Activated effector memory CD4-positive, alpha-beta T cell treated with Interleukin-2 at 50 U/mL for 16 hours (primary cell): ENCODE data around the gene C2CD4B.

Source experiments
- DNase-seq: peaks from one replicate; pipeline ENCODE4 v3.0.0-alpha.2; 2020

The C2CD4B gene, protein sequence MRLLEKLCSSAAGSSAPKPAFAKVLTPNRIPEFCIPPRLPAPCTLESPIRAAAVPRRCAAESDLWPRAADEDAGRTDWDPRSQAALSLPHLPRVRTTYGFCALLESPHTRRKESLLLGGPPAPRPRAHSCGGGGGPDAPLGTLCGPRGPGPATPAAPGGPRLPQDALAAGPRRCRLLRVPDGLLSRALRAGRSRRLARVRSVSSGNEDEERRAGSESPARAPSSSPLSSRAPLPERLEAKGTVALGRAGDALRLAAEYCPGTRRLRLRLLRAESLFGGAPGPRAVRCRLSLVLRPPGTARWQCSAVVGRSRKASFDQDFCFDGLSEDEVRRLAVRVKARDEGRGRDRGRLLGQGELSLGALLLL

DNA sequence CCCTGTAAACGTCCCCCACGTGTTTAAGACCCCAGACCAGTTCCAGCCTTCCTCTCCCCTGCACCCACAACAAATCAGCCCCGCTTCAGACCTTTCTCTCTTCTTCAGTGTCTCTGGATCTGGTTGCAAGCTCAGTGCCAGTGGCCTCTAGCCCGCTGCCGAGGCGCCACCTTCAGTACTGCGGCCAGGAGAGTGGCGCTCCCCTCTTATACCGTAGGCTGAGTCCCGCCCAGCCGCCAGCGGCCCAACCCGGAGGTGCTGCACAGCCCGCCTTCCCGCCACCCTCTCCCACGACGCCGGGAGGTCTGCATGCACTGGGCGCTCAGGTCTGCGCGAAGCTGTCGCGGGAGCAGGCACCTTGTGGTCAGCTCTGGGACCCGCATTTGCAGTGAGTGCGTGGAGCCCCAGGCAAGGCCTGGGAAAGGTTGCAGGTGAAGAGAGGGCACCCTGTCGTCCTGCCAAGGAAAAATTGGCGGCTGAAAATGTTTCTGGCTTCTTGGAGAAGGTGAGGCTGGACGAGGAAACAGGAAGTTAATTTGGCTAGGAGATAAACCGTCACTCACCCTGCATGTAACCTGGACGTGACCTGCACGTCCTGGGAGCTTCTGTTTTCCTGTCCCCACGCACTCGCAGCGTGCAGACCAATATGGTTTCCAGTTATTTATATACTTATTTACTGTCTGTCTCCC is at the start of gene C2CD4B:
C2CD4B (minus strand) TSS at position 182 of the 689 bp plus-strand sequence. CDS start 301 bp downstream, outside the sequence.
- no peak for DNase-seq

DNA sequence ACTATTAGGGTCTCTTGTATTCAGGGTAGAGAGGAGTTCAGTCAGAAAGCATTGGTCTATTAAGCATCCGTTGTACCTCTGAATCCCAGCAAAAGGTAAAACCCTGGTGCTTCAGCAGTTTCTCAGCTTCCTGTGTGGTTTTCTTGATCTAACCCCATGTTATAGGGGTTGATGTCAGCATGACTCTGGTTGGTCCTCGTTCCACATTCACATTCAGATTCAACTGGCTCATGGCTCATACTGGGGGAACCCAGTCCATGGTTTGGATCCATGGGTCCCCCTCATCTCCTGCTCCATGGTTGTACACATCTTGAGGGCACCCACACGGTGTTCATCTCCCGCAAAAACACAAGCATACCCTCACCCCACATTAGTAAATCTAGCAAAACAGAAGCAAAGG is 47.7 kb upstream of the C2CD4B start:
- DNase-seq: no peak

DNA sequence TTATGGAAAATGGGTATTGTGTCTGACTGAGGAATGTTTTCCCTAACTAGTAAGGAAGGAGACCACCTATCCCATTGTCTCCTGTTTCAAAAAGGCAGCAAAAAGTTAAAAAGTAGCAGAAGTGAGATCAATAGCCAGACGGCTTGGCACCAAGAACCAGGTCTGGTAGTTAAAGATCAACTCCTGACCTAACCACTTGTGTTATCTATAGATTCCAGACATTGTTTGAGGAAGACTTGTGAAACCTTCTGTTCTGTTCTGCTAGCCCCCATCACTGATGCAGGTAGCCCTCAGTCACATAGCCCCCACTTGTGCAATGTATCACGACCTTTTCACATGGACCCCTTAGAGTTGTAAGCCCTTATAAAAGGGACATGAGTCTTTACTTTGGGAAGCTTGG is 46.3 kb upstream of the C2CD4B start:
- no peak for DNase-seq

DNA sequence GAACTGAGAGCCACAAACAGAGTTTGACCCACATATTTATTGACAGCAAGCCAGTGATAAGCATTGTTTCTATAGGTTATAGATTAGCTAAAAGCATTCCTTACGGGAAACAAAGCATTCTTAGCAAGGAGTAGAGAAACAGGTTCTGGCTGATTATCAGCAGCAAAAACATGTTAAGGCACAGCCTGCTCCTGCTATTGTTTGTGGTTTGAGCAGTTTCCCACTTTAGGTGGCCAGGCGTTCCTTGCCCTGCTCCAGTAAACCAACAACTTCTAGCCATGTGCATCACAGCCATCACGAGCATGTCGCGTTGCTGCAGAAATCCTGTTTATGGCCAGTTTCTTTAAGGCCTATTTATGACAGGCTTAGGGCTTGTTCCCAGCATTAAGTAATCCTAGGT is 44.7 kb upstream of the C2CD4B start:
- no peak for DNase-seq

DNA sequence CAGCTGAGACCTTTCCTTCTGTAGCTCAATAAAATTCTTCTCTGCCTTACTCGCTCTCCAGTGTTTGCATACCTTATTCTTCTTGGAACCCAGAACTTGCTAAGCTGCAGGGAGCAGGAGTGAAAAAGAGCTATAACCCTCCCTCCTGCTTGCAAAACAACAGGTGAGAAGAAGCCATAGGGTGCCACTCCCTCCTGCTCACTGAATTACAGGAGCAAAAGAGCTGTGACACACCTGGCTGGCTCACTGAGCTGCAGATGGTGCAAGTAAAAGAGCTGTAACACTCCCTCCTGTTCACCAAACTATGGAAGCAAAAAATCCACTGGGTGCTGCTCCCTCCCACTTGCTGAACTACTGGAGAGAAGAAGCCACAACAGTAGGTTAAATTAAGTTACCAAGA is 44.2 kb upstream of the C2CD4B start:
- DNase-seq: no peak

DNA sequence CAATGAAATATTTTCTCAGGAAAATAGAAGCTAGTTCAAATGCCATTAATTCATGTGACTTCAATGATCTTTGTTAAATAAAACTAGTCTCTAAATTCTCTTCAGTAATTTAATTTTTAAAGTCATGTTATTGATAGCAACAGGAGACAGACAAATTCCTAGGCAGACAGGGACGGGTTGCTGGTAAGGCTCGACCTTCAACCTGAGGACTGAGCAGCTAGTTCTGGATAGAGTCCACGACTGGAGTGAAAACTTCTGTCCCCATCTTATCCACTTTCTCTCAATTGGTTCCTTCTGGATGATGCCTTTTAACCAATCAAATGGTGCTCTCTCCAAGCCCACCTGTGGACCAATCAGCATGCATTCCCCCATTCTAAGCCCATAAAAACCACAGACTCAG is 43.8 kb upstream of the C2CD4B start:
- DNase-seq: no peak

DNA sequence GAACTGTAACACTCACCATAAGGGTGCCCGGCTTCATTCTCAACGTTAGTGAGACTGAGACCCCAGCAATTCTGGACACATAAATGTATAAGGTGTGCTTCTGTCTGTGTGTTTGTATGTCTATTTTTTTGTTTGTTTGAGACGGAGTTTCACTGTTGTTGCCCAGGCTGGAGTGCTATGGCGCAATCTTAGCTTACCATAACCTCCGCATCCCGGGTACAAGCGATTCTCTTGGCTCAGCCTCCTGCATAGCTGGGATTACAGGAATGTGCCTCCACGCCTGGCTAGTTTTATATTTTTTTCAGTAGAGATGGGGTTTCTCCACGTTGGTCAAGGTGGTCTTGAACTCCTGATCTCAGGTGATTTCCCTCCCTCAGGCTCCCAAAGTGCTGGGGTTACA is 43.3 kb upstream of the C2CD4B start:
- DNase-seq: no peak

DNA sequence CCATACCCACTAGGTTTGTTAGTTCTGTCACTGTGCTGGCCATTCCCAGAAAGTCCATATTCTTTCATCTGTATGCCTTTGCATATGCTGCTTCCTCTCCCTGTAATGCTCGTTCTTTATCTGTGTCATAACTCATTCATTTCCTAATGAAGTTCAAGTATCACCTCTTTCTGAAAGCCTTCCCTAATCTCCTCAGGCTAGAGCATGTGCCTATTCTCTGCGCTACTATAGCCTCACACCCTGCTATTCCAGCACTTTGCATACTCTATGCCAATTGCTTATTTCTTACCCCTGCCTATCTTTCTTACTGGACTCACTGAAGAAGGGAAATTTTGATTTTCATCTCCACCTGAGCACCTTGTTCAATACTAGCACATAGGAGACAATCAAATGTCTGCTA is 25.6 kb upstream of the C2CD4B start:
- no peak for DNase-seq

DNA sequence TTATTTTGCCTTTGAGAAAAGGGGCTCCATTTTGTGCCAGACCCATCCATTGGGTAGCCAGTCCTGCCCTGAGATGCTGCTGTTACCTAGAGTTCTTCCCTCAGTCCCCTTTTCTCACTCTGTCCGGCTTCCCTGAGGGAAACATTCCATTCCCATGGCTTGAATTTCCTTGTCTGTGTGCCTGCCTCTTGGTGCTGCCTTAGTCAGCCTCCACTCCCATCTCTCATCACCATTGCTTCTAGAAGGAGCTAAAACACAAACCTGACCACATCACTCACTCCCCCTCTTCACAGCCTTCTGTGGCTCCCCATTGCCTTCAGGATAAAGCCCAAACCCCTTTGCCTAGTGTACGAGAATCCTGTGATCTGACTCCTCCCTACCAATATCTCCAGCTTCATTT is 25.2 kb upstream of the C2CD4B start:
- DNase-seq: no peak

DNA sequence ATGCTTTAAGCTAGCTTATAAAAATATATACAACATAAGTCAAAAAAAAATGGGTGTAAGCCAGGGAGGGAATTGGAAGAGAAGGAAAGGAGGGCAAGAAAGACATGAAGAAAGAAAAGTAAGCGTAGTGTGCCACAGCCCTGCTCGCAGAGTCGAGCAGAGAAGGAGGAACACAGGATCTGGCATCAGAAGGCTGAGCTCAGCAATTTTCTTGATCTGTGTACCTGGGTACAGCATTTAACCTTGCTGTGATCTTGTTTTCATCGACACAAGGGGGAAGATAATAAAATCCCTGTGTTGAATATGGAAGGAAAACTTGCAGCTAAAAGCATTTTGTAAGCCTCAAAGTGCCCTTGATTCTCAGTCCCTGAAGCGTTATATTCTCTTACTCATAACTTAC is 23.7 kb upstream of the C2CD4B start:
- no peak for DNase-seq

DNA sequence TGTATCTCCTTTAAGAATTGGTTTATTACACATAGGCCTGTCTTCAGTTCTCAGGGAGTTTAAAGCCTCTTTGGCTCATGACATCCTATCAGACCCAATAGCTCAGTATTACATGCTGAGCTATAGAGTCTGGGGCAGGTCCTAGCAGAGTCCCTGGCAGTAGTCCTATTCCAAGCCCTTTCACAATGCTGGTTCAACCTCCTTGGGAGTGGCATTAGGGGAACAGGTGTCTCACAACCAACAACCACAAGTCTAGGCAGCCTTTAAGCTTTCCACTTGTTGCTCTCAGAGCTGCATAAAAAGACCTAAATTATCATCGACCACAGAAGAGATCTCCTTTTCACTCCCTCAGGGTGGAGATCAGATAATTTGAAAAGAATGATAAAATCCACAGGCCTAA is 22.8 kb upstream of the C2CD4B start:
- no peak for DNase-seq

DNA sequence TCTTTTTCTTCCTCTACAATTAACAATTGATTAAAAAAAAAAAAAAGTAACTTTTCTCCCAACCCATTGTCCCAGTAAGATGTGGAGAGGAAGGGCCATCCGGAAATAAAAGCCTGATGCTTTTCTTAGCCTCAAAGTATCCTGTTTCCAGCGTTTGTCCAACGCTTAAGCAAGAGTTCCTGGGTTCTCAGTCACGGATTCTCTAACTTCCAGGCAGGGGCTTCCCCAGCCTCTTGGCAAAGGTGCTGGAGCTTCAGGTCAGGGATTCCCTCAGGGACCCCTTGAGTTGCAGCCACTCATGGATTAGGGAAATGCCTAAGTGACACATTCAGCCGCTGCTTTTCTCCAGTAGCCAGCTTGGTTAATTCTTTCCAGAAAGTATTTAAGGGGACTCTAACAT is 22.3 kb upstream of the C2CD4B start:
- no peak for DNase-seq

DNA sequence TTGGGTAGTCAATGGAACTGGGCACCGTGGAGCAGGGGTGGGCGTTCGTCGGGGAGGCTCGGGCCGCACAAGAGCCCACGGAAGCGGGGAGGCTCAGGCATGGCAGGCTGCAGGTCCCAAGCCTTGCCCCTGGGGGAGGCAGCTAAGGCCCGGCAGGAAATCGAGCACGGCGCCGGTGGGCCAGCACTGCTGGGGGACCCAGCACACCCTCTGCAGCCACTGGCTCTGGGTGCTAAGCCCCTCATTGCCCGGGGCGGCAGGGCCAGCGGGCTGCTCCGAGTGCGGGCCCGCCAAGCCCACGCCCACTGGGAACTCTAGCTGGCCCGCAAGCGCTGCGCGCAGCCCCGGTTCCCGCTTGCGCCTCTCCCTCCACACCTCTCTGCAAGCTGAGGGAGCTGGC is 21.5 kb upstream of the C2CD4B start:
- DNase-seq: no peak

DNA sequence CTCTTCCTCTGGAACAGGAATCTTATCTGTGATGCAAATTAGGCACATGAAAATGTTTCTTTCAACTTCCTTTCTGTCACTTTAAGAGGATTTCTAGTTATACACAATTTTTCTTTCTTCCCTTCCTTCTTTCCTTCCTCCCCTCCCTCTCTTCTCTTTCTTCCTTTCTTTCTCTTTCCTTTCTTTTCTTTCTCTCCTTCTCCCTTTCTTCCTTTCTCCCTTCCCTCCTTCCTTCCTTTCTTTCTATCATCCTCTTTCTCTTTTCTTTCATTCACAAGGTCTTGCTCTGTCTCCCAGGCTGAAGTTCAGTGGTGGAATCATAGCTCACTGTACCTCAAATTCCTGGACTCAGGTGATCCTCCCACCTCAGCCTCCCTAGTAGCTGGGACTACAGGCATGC is 18.0 kb upstream of the C2CD4B start:
- no peak for DNase-seq

DNA sequence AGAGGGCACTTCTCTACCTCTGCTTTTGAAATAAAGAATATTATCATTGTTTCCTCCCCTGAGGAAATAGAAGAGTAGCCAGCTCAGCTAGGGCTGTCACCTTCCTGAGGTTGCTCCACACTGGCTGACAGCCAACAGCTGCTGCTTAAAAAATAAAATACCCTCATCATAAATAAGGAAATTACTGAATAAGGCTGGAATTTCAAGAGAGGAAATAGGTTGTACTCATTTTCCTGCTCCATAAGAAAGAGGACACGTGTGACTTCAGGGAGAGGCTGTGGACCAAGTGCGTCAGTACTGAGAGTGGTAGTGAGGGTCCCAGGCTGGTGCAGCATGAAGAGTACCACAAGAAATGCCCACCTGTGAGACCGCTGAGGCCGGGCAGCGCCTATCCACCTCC is 8.1 kb upstream of the C2CD4B start:
- DNase-seq: no peak

DNA sequence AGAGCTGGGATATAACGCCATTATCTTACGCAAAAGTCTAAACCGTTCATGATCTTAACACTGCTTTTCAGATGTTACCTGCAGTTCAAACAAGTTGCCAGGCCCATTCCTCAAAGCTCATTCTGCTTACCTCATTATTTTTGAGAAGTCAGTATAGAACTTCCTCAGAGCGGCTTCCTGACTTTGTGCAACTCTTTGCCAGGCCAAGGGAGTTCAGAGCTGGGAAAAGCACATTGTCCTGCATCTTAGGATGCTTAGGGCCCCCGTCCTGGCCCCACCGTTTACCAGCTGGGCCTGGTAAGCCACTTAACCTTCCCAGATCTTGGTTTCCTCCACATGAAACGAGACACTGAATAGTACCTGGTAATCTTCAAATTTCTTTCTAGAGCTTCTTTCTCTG is 6.8 kb upstream of the C2CD4B start:
- no peak for DNase-seq

DNA sequence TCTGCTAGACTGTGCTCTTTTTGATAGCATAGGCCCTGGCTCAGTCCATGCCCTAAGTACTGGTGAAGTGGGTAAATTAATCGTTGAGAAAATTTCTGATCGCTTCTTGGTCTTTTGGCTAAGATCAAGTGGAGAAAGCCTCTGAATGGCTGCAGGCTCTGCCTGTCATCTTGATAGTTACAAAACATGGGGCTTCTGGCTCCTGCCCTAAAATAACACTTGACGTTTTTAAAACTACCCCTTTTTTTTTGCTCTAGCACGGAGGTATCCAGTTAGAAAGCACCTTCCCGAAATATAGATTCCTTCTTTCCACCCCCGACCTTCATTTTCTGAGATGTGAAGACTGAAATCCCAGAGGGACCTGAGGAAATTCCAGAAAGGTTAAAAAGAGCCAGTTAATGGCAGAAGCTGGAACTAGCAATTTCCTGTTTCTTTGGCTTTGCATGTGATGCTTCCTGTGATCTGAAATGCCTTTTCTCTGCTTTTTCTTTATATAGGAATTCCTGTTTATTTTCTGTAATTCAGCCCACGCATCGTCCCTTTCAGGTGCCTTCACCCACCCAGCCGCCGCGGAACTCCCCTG is 799 bp upstream of the C2CD4B start:
- DNase-seq: no peak

DNA sequence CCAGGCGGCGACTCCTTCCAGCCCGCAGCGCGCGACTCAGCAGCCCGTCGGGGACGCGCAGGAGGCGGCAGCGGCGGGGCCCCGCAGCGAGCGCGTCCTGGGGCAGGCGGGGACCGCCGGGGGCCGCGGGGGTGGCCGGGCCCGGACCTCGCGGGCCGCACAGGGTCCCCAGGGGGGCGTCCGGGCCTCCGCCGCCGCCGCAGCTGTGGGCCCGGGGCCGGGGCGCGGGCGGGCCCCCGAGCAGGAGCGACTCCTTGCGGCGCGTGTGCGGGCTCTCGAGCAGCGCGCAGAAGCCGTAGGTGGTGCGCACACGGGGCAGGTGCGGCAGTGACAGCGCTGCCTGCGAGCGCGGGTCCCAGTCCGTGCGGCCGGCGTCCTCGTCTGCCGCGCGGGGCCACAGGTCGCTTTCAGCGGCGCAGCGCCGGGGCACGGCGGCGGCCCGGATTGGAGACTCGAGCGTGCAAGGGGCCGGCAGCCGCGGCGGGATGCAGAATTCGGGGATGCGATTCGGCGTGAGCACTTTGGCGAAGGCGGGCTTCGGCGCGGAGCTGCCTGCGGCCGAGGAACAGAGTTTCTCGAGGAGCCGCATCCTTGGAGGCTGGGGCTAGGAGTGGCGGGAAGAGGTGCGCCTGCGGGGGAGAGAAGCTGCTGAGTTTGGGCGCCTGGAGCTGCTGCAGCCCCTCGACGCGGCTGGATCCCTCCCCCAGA is 535 bp downstream of the C2CD4B start:
- no peak for DNase-seq

DNA sequence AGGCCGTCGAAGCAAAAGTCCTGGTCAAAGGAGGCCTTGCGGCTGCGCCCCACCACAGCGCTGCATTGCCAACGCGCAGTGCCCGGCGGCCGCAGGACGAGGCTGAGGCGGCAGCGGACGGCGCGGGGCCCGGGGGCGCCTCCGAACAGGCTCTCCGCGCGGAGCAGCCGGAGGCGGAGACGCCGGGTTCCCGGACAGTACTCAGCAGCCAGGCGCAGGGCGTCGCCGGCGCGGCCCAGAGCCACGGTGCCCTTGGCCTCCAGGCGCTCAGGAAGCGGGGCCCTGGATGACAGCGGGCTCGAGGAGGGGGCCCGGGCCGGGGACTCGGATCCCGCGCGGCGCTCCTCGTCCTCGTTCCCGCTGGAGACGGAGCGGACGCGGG is 1.1 kb downstream of the C2CD4B start:
- DNase-seq: no peak

DNA sequence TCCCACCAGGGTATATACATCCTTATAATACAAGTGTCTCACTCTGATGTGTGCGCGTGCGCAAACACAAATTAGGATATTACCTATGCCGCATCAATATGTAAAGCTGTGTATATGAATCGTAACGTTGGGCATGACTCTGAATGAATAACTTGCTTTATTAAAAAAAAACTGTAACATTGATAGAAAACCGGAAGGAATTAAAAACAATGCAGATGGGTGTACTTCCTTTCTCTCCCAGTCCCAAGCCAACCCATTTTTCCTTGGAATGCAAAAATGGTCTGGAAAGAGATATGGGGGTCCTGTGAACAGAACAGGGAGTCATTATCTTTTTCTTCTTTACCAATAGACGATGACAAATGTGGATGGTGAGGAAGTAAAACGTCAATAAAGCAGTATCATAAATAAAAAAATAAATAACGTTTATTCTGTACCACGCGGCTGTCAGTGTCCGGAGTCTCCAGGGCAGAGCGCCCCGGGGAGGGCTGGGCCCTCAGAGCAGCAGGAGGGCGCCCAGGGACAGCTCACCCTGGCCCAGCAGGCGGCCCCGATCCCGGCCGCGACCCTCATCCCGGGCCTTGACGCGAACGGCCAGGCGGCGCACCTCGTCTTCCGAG is 1.6 kb downstream of the C2CD4B start:
- DNase-seq: no peak

DNA sequence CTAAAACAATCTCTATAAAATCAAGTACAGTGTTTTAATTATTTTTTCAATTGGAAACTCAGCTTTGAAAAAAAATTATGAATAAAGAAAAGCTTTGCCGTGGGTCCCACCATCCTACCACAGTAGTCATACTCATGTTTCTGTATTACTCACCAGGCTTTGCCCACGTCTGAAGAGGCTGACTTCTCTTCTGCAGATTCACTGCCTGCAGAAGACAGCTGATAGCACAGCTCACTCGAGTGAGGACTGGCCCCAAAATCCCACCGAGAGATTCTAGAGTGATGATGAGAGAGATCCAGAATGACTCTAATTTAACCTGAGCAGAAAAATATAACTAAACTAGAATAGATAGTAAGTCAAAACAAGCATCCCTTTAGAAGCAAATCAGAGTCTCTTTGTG is 11.9 kb downstream of the C2CD4B start:
- no peak for DNase-seq

DNA sequence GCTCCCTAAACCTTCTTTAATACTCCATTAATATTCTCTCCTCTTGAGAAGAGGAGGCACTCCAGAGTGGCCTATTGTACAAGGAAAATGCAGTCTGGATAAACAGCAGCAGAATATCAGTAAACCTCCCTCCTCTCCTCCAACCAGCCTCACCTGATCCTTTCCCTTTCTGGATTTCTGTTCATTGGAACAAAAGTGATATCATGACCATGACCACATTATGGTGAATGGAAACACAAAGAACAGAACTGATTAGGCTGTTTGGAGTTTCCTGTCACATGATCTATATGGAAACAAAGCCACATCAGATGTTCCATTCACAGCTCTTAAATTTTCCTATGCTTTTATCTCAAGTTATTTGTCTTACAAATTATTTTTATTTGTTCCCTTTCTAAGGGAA is 14.6 kb downstream of the C2CD4B start:
- DNase-seq: no peak

DNA sequence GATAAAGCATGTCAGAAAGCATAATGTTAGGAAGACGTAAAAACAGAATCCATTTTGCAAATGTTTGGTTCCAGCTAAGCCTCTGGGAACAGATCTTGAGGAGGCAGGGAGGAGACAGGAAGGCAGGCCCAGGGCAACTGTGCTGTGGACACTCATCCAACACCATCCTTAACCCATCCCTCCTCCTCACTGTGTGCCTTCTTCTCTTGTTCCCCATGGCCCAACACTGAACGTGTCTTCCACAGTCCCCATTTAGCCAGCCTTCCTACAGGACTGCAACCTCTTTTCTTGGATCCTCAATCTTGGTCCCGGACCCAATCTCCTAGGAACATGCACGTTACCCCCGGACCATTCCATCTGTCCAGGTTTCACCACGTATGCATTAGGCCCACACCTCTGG is 15.4 kb downstream of the C2CD4B start:
- DNase-seq: no peak
